H9 (cell line): ENCODE measurements around the gene TOP1. TPM values are rescaled to one million over a fixed set of nuclear protein-coding genes. Genes with fewer than 3 reads are reported as not detected.
A peak's percentile ranks its signal among the peaks of the same experiment; 100 is the strongest.

Experiments
- DNase-seq: peaks from one replicate; pipeline ENCODE4 v3.0.0-alpha.2; 2017
- H2AFZ ChIP-seq: one replicate; pipeline ENCODE4 v1.6.1; 2013; ENCODE audit warnings: mild to moderate bottlenecking, low read length, control low read depth, moderate library complexity
- H2AK5ac ChIP-seq: 2 replicates; pipeline ENCODE4 v1.6.1; 2013; ENCODE audit warnings: low read length, control low read depth, mixed read lengths; ENCODE audit not compliant: insufficient read length
- H2BK120ac ChIP-seq: one replicate; pipeline ENCODE4 v1.6.1; 2013; ENCODE audit warnings: low read depth, mild to moderate bottlenecking, low read length, control low read depth, inconsistent platforms; ENCODE audit not compliant: poor library complexity, severe bottlenecking
- H2BK12ac ChIP-seq: 2 replicates; pipeline ENCODE4 v1.6.1; 2013; ENCODE audit warnings: low read length, control low read depth, mixed read lengths, low read depth; ENCODE audit not compliant: insufficient read length
- H2BK15ac ChIP-seq: 2 replicates; pipeline ENCODE4 v1.6.1; 2013; ENCODE audit warnings: low read depth, low read length, control low read depth
- H2BK20ac ChIP-seq: one replicate; pipeline ENCODE4 v1.6.1; 2013; ENCODE audit warnings: low read depth, mild to moderate bottlenecking, low read length, control low read depth, inconsistent platforms; ENCODE audit not compliant: poor library complexity, severe bottlenecking
- H2BK5ac ChIP-seq: 2 replicates; pipeline ENCODE4 v1.6.1; 2013; ENCODE audit warnings: low read length, control low read depth, mixed read lengths; ENCODE audit not compliant: insufficient read length
- H3K14ac ChIP-seq: 2 replicates; pipeline ENCODE4 v1.6.1; 2013; ENCODE audit warnings: low read length, control low read depth; ENCODE audit not compliant: insufficient read depth
- H3K18ac ChIP-seq: 2 replicates; pipeline ENCODE4 v1.6.1; 2013; ENCODE audit warnings: low read depth, mild to moderate bottlenecking, mixed read lengths, low read length, control low read depth; ENCODE audit not compliant: insufficient read length
- H3K23ac ChIP-seq: 2 replicates; pipeline ENCODE4 v1.6.1; 2013; ENCODE audit warnings: low read length, control low read depth, mixed read lengths, low read depth; ENCODE audit not compliant: insufficient read length
- H3K23me2 ChIP-seq: 2 replicates; pipeline ENCODE4 v1.6.1; 2013; ENCODE audit warnings: low read depth, mild to moderate bottlenecking, mixed read lengths, low read length, control low read depth; ENCODE audit not compliant: insufficient read length, poor library complexity, severe bottlenecking
- H3K27ac ChIP-seq: 2 replicates; pipeline ENCODE4 v1.5.1; 2013; ENCODE audit warnings: low read length, control low read depth, mixed read lengths, low read depth; ENCODE audit not compliant: insufficient read length
- H3K27me3 ChIP-seq: 2 replicates; pipeline ENCODE4 v1.6.1; 2013; ENCODE audit warnings: low read length, control low read depth, inconsistent platforms; ENCODE audit not compliant: insufficient read depth
- H3K4ac ChIP-seq: 2 replicates; pipeline ENCODE4 v1.6.1; 2013; ENCODE audit warnings: low read depth, mild to moderate bottlenecking, control low read depth, inconsistent platforms, low read length, moderate library complexity
- H3K4me1 ChIP-seq: 2 replicates; pipeline ENCODE4 v1.6.1; 2013; ENCODE audit warnings: low read length, control low read depth, inconsistent platforms; ENCODE audit not compliant: insufficient read depth
- H3K4me2 ChIP-seq: 2 replicates; pipeline ENCODE4 v1.6.1; 2013; ENCODE audit warnings: low read length, control low read depth, mixed read lengths; ENCODE audit not compliant: insufficient read length, insufficient read depth
- H3K56ac ChIP-seq: 2 replicates; pipeline ENCODE4 v1.6.1; 2013; ENCODE audit warnings: low read depth, mild to moderate bottlenecking, mixed read lengths, low read length, control low read depth; ENCODE audit not compliant: insufficient read length
- H3K79me1 ChIP-seq: 2 replicates; pipeline ENCODE4 v1.6.1; 2013; ENCODE audit warnings: low read depth, mild to moderate bottlenecking, moderate library complexity, low read length, control low read depth, inconsistent platforms; ENCODE audit not compliant: insufficient read depth, poor library complexity, severe bottlenecking
- H3K79me2 ChIP-seq: 2 replicates; pipeline ENCODE4 v1.6.1; 2013; ENCODE audit warnings: low read length, control low read depth, inconsistent platforms; ENCODE audit not compliant: insufficient read depth
- H3K9ac ChIP-seq: 2 replicates; pipeline ENCODE4 v1.6.1; 2013; ENCODE audit warnings: low read length, control low read depth, mixed read lengths; ENCODE audit not compliant: insufficient read length; ENCODE audit errors: extremely low read depth
- H3K9me3 ChIP-seq: one replicate; pipeline ENCODE4 v1.6.1; 2013; ENCODE audit warnings: low read depth, low read length, inconsistent platforms; ENCODE audit not compliant: control insufficient read depth
- H3T11ph ChIP-seq: one replicate; pipeline ENCODE4 v1.6.1; 2013; ENCODE audit warnings: mild to moderate bottlenecking, low read length, control low read depth, inconsistent platforms
- H4K20me1 ChIP-seq: one replicate; pipeline ENCODE4 v1.6.1; 2013; ENCODE audit not compliant: control insufficient read depth, insufficient read length, insufficient read depth
- H4K5ac ChIP-seq: 2 replicates; pipeline ENCODE4 v1.6.1; 2013; ENCODE audit warnings: low read depth, mild to moderate bottlenecking, mixed read lengths, low read length, control low read depth; ENCODE audit not compliant: insufficient read length
- H4K8ac ChIP-seq: replicated peaks from 2 replicates; pipeline ENCODE4 v1.6.1; 2013; ENCODE audit warnings: low read length, control low read depth, mixed read lengths, low read depth; ENCODE audit not compliant: insufficient read length
- H4K91ac ChIP-seq: 2 replicates; pipeline ENCODE4 v1.6.1; 2013; ENCODE audit warnings: low read depth, mild to moderate bottlenecking, moderate library complexity, mixed read lengths, low read length, control low read depth; ENCODE audit not compliant: insufficient read length
- H3K27ac Mint-ChIP-seq, 3 experiments: 2 replicates in 2 of 3; 3 replicates in 1 of 3; pipeline ENCODE4 v1.8.0; 2020 to 2021; ENCODE audit warnings: mixed read lengths in 3 of 3, mild to moderate bottlenecking in 1 of 3, moderate library complexity in 1 of 3
- H3K27me3 Mint-ChIP-seq: 2 replicates; pipeline ENCODE4 v1.8.0; 2021; ENCODE audit warnings: low read depth, mild to moderate bottlenecking, moderate library complexity, mixed read lengths
- H3K36me3 Mint-ChIP-seq, 3 experiments: 2 replicates in 2 of 3; 3 replicates in 1 of 3; pipeline ENCODE4 v1.8.0; 2020 to 2021; ENCODE audit warnings: low read depth in 3 of 3, mixed read lengths in 3 of 3; ENCODE audit not compliant: insufficient read depth in 1 of 3
- H3K4me1 Mint-ChIP-seq, 2 experiments: 2 replicates each; pipeline ENCODE4 v1.8.0; 2020; ENCODE audit warnings: mixed read lengths in 2 of 2
- H3K4me3 Mint-ChIP-seq, 2 experiments: 2 replicates in 1 of 2; 3 replicates in 1 of 2; pipeline ENCODE4 v1.8.0; 2020 to 2021; ENCODE audit warnings: mild to moderate bottlenecking in 2 of 2, mixed read lengths in 2 of 2, moderate library complexity in 1 of 2
- H3K9me3 Mint-ChIP-seq, 2 experiments: 2 replicates in 1 of 2; 3 replicates in 1 of 2; pipeline ENCODE4 v1.8.0; 2020; ENCODE audit warnings: mild to moderate bottlenecking in 2 of 2, mixed read lengths in 2 of 2, moderate library complexity in 1 of 2
- CTCF ChIP-seq: fragments of 200-600 bp; sonication (generic); conservative IDR thresholded peaks from 3 replicates; pipeline ENCODE4 v1.8.0; 2021; ENCODE audit warnings: antibody characterized with exemption, mild to moderate bottlenecking
- WGBS: extraction: QIAGEN DNeasy Blood & Tissue Kit; methylation state at CpG from one replicate; pipeline ENCODE4 v1.1.7; 2013; ENCODE audit warnings: missing lambda C conversion rate, low lambda C conversion rate, mixed read lengths; ENCODE audit not compliant: insufficient read length; ENCODE audit errors: extremely low coverage; 5-methylcytosine and 5-hydroxymethylcytosine counted together
- total RNA-seq: library from RNA; stranded (reverse); gene quantifications from 2 replicates; pipeline ENCODE4 v1.2.1, GENCODE V29; 2021

TOP1 gene
- total RNA-seq, 1 experiment from 2014 or later = 96.4 TPM

- Histone ChIP-seq H3K4me1 (peaks cover 2% of the 10 kb centered on the region; the same call in 1 of the 2 replicates), H3T11ph (no peak overlapping the region), H2BK12ac (no peak overlapping the region), H4K5ac (no peak overlapping the region), H3K9me3 (no peaks in the 10 kb centered on the region), H3K56ac (no peak overlapping the region), H2AFZ (no peak overlapping the region), H2BK120ac (no peak overlapping the region), H3K79me2 (peaks cover 17% of the 10 kb centered on the region; the same call in 1 of the 2 replicates), H2BK5ac (no peak overlapping the region), H3K14ac (no peak overlapping the region), H3K9ac (no peak overlapping the region), H3K18ac (no peak overlapping the region), H3K4ac (no peak overlapping the region), H2BK15ac (no peak overlapping the region), H2AK5ac (no peak overlapping the region), H2BK20ac (no peak overlapping the region), H4K91ac (no peak overlapping the region), H4K8ac (no peak overlapping the region), H3K4me2 (no peak overlapping the region), H3K23me2 (no peaks in the 10 kb centered on the region), H3K27ac (no peak overlapping the region), H3K27me3 (no peaks in the 10 kb centered on the region), H3K23ac (no peak overlapping the region), H3K79me1 (peaks cover 11% of the 10 kb centered on the region), H4K20me1 (peaks cover 2% of the 10 kb centered on the region)
- H3K4me3 Mint-ChIP-seq = no peak overlapping the region
- H3K4me1 Mint-ChIP-seq = peaks cover 21 to 27% of the 10 kb centered on the region in 2 experiments
- peaks cover 46 to 58% (median 58%) of the 10 kb centered on the region in 3 experiments for H3K36me3 Mint-ChIP-seq
- 0 out of 7 replicates have a peak overlapping the region, but pooled peaks of 1 of the 3 experiments have one; percentile 1 for H3K27ac Mint-ChIP-seq
- WGBS = no CpG with 5 or more reads among the region's 2 CpGs
- no peak for TF ChIP-seq CTCF
- no peaks in the 10 kb centered on the region for H3K27me3 Mint-ChIP-seq
- DNase-seq = no peak
- no peaks in the 10 kb centered on the region for H3K9me3 Mint-ChIP-seq
Measured at GRCh38 chr20:41160686-41161085, 132.1 kb downstream of the TOP1 start.
